H1 (cell line): Measurements from ENCODE around the gene CPLANE1. TPM values are rescaled to one million over a fixed set of nuclear protein-coding genes. Genes with fewer than 3 reads are reported as not detected.

Source experiments
- CTCF ChIA-PET: fragments of 300-600 bp; sonication (Branson Sonifier 250); formaldehyde crosslinking; loops from one replicate; lab custom pipeline; 2021; ENCODE audit not compliant: partially characterized antibody; lab: Charles Lee
- POLR2A ChIA-PET: fragments of 300-600 bp; sonication (Branson Sonifier 250); formaldehyde crosslinking; loops from one replicate; lab custom pipeline; 2021; ENCODE audit warnings: inconsistent platforms; ENCODE audit not compliant: partially characterized antibody; lab: Charles Lee
- DNase-seq, 2 experiments: peaks; one replicate each; pipeline versions ENCODE4 v3.0.0 to v3.0.0-alpha.2; 2010 to 2022; ENCODE audit warnings: low spot score in 2 of 2, low read depth in 1 of 2, mixed read lengths in 1 of 2
- FAIRE-seq: peaks from 2 replicates; lab custom pipeline; 2011; peaks lifted over from hg19 to GRCh38; lab: Jason Lieb, UNC
- H2AFZ ChIP-seq: 2 replicates; pipeline ENCODE4 v1.8.1; 2012; ENCODE audit warnings: low read length, inconsistent platforms
- H2AK5ac ChIP-seq: 2 replicates; pipeline ENCODE4 v1.6.1; 2013; ENCODE audit warnings: low read depth, low read length
- H2BK120ac ChIP-seq: replicated peaks from 2 replicates; pipeline ENCODE3; 2013; ENCODE audit warnings: low read depth, low read length, inconsistent platforms
- H2BK12ac ChIP-seq: 2 replicates; pipeline ENCODE4 v1.6.1; 2013; ENCODE audit warnings: low read depth, low read length
- H2BK15ac ChIP-seq: 2 replicates; pipeline ENCODE4 v1.6.1; 2013; ENCODE audit warnings: low read length
- H2BK20ac ChIP-seq: 2 replicates; pipeline ENCODE4 v1.6.1; 2013; ENCODE audit warnings: low read length
- H2BK5ac ChIP-seq: 2 replicates; pipeline ENCODE4 v1.6.1; 2013; ENCODE audit warnings: low read depth, low read length
- H3K14ac ChIP-seq: 2 replicates; pipeline ENCODE4 v1.6.1; 2013; ENCODE audit warnings: inconsistent platforms; ENCODE audit not compliant: insufficient read length
- H3K18ac ChIP-seq: 2 replicates; pipeline ENCODE4 v1.6.1; 2013; ENCODE audit warnings: low read length; ENCODE audit errors: extremely low read depth
- H3K23ac ChIP-seq: 2 replicates; pipeline ENCODE4 v1.6.1; 2013; ENCODE audit warnings: inconsistent platforms; ENCODE audit not compliant: insufficient read length
- H3K23me2 ChIP-seq: 2 replicates; pipeline ENCODE4 v1.6.1; 2013; ENCODE audit warnings: low read depth, low read length
- H3K27ac ChIP-seq: 2 replicates; pipeline ENCODE4 v1.6.1; 2011; ENCODE audit warnings: low read depth, low read length, inconsistent platforms
- H3K27me3 ChIP-seq, 4 experiments: replicated peaks in 1 of 4; 1 replicate in 1 of 4; 2 replicates in 3 of 4; pipeline versions ENCODE4 v1.6.1 to v1.8.1; 2011 to 2013; ENCODE audit warnings: low read length in 3 of 4, mild to moderate bottlenecking in 3 of 4, inconsistent platforms in 2 of 4, mixed read lengths in 2 of 4, moderate library complexity in 1 of 4; ENCODE audit not compliant: control insufficient read depth in 3 of 4, insufficient read depth in 3 of 4; ENCODE audit errors: extremely low read depth in 1 of 4
- H3K36me3 ChIP-seq, 4 experiments: 2 replicates each; pipeline versions ENCODE4 v1.6.1 to v1.8.1; 2011 to 2013; ENCODE audit warnings: mild to moderate bottlenecking in 4 of 4, low read length in 3 of 4, moderate library complexity in 2 of 4, control low read depth in 1 of 4, inconsistent platforms in 1 of 4; ENCODE audit not compliant: insufficient read depth in 4 of 4, control insufficient read depth in 2 of 4
- H3K4ac ChIP-seq: replicated peaks from 2 replicates; pipeline ENCODE3; 2013; ENCODE audit warnings: low read length, low read depth, mixed read lengths, inconsistent platforms; ENCODE audit not compliant: insufficient read length
- H3K4me1 ChIP-seq, 4 experiments: replicated peaks in 1 of 4; 1 replicate in 1 of 4; 2 replicates in 3 of 4; pipeline versions ENCODE4 v1.6.1 to v1.8.1; 2011 to 2013; ENCODE audit warnings: low read length in 3 of 4, inconsistent platforms in 2 of 4, mixed read lengths in 1 of 4; ENCODE audit not compliant: insufficient read depth in 4 of 4, control insufficient read depth in 3 of 4
- H3K4me2 ChIP-seq, 2 experiments: 2 replicates each; pipeline versions ENCODE4 v1.6.1 to v1.8.1; 2011 to 2013; ENCODE audit warnings: low read depth in 2 of 2, low read length in 2 of 2, control low read depth in 1 of 2, inconsistent platforms in 1 of 2, mild to moderate bottlenecking in 1 of 2; ENCODE audit not compliant: insufficient read depth in 1 of 2
- H3K4me3 ChIP-seq, 4 experiments: fragments of 200-600, 300-600 bp in 1 of 4; sonication (generic), shearing (Covaris generic), sonication (Bioruptor Twin) in 1 of 4; 2 replicates each; pipeline versions ENCODE4 v1.5.1 to v1.8.1; 2011 to 2016; ENCODE audit warnings: low read length in 4 of 4, low read depth in 3 of 4, control low read depth in 2 of 4, inconsistent platforms in 2 of 4, mild to moderate bottlenecking in 2 of 4, mixed read lengths in 1 of 4, moderate library complexity in 1 of 4; ENCODE audit not compliant: insufficient read depth in 2 of 4; ENCODE audit errors: extremely low read depth in 1 of 4
- H3K56ac ChIP-seq: replicated peaks from 2 replicates; pipeline ENCODE3; 2013; ENCODE audit warnings: low read depth, mild to moderate bottlenecking, mixed read lengths, low read length, inconsistent platforms; ENCODE audit not compliant: insufficient read length
- H3K79me1 ChIP-seq: 2 replicates; pipeline ENCODE4 v1.6.1; 2013; ENCODE audit warnings: low read depth, low read length, control low read depth
- H3K79me2 ChIP-seq, 2 experiments: 2 replicates each; pipeline versions ENCODE4 v1.6.1 to v1.8.1; 2012 to 2013; ENCODE audit warnings: low read length in 2 of 2, mild to moderate bottlenecking in 2 of 2, inconsistent platforms in 1 of 2; ENCODE audit not compliant: insufficient read depth in 2 of 2, control insufficient read depth in 1 of 2
- H3K9ac ChIP-seq, 4 experiments: replicated peaks in 1 of 4; 1 replicate in 1 of 4; 2 replicates in 3 of 4; pipeline versions ENCODE4 v1.6.1 to v1.8.1; 2011 to 2013; ENCODE audit warnings: low read depth in 3 of 4, low read length in 3 of 4, control low read depth in 2 of 4, mild to moderate bottlenecking in 2 of 4, moderate library complexity in 2 of 4, inconsistent platforms in 1 of 4; ENCODE audit errors: extremely low read depth in 1 of 4
- H3K9me3 ChIP-seq, 2 experiments: 2 replicates each; pipeline versions ENCODE4 v1.6.1 to v1.8.1; 2012 to 2013; ENCODE audit warnings: mild to moderate bottlenecking in 2 of 2, moderate library complexity in 2 of 2, control low read depth in 1 of 2, inconsistent platforms in 1 of 2, low read depth in 1 of 2, low read length in 1 of 2, mixed read lengths in 1 of 2; ENCODE audit not compliant: insufficient read depth in 2 of 2
- H4K20me1 ChIP-seq, 2 experiments: replicated peaks in 1 of 2; 2 replicates each; pipeline versions ENCODE3 to v1.8.1; 2011 to 2013; ENCODE audit warnings: inconsistent platforms in 2 of 2, low read length in 2 of 2, mild to moderate bottlenecking in 1 of 2; ENCODE audit not compliant: insufficient read depth in 2 of 2, control insufficient read depth in 1 of 2
- H4K5ac ChIP-seq: 2 replicates; pipeline ENCODE4 v1.6.1; 2013; ENCODE audit warnings: low read length, low read depth, mixed read lengths, inconsistent platforms; ENCODE audit not compliant: insufficient read length
- H4K8ac ChIP-seq: 2 replicates; pipeline ENCODE4 v1.8.0; 2013; ENCODE audit warnings: mild to moderate bottlenecking, moderate library complexity, low read length, inconsistent platforms; ENCODE audit not compliant: insufficient read depth; ENCODE audit errors: extremely low read depth
- H4K91ac ChIP-seq: replicated peaks from 2 replicates; pipeline ENCODE3; 2013; ENCODE audit warnings: low read length, mixed read lengths, inconsistent platforms; ENCODE audit not compliant: insufficient read length
- CBX5 ChIP-seq: fragments of 300-800, 300-1000 bp; sonication (generic); IDR thresholded peaks from 2 replicates; pipeline ENCODE4 v1.7.1; 2016; ENCODE audit warnings: antibody characterized with exemption, low read length, low read depth
- NRF1 ChIP-seq: IDR thresholded peaks from 2 replicates; pipeline ENCODE4 v1.6.1; 2011; ENCODE audit warnings: mild to moderate bottlenecking, low read depth, low read length, improper control_type of control experiment
- RBBP5 ChIP-seq: IDR thresholded peaks from 2 replicates; pipeline ENCODE4 v1.7.1; 2012; ENCODE audit warnings: low read depth, mild to moderate bottlenecking, inconsistent platforms, low read length, moderate library complexity, borderline replicate concordance
- RXRA ChIP-seq: IDR thresholded peaks from 2 replicates; pipeline ENCODE4 v1.6.1; 2011; ENCODE audit warnings: low read depth, mild to moderate bottlenecking, low read length, moderate library complexity; ENCODE audit not compliant: insufficient read depth
- SIN3A ChIP-seq, 2 experiments: IDR thresholded peaks in 1 of 2; conservative IDR thresholded peaks in 1 of 2; 2 replicates each; pipeline ENCODE4 v1.6.1; 2011 to 2012; ENCODE audit warnings: low read length in 2 of 2, improper control_type of control experiment in 1 of 2, low read depth in 1 of 2, mild to moderate bottlenecking in 1 of 2
- TAF1 ChIP-seq: IDR thresholded peaks from 2 replicates; pipeline ENCODE4 v1.6.1; 2011; ENCODE audit warnings: mild to moderate bottlenecking, low read depth, low read length
- WGBS, 2 experiments: shearing (Covaris generic) in 1 of 2; methylation state at CpG; one replicate each; pipeline versions ENCODE4 v1.1.6 to v1.1.7; 2013 to 2015; ENCODE audit warnings: low lambda C conversion rate in 2 of 2, mixed read lengths in 2 of 2, inconsistent platforms in 1 of 2, low coverage in 1 of 2, missing lambda C conversion rate in 1 of 2; ENCODE audit not compliant: insufficient replicate concordance in 2 of 2, insufficient coverage in 1 of 2, insufficient read length in 1 of 2; ENCODE audit errors: extremely low coverage in 1 of 2, missing lambda C conversion rate in 1 of 2; 5-methylcytosine and 5-hydroxymethylcytosine counted together
- polyA plus RNA-seq, 7 experiments: library from polyadenylated mRNA; depleted of rRNA in 3 of 7; stranded (reverse) in 5 of 7; unstranded in 2 of 7; fragments of >200 nt in 5 of 7; fragments of 200-250 nt in 2 of 7; gene quantifications; 1 replicate in 5 of 7; 2 replicates in 1 of 7; 4 replicates in 1 of 7; pipeline versions ENCODE4 v1.2.1 to v1.2.3, GENCODE V29; 2011 to 2013; ENCODE audit warnings: missing spikeins in 2 of 7, mixed read lengths in 2 of 7
- total RNA-seq: library from RNA; stranded (reverse); fragmentation: NEBNext Ultra II Directional; extraction: Animal tissue kit (Norgen Biotek cat#: 25700); gene quantifications from 2 replicates; pipeline ENCODE4 v1.2.1, GENCODE V29; 2021

Gene CPLANE1
- total and polyA plus RNA-seq, 2 of the 8 experiments (the other 6 are each of a cell fraction or from before 2014, with no cell fraction given): 2.2 to 8.8 TPM

DNA sequence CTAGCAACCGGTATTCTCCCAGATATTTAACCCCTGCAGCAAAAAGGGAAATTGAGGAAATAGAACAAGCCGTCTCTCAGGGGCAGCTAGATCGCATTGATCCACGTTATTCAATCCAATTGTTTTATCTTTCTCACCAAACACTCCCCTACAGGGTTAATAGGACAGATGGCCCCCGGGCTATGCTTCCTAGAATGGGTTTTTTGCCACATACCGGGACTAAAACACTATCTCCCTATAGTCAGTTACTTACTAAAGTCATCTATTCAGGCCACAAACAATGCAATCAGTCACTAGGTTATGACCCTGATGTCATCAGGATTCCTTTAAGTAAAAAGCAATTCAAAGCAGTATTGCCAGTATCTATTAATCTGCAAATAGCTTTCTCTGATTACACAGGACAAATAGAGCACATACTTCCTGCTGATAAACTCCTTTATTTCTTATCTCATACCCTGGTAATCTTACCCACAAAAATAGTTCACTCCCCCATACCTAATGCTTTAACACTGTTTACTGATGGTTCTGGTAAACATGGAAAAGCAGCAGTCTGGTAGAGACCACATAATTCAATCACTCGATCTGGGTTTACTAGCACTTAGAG is 159.0 kb downstream of the CPLANE1 start:
- H3K27me3 ChIP-seq: peaks cover 12 to 24% (median 19%) of the 10 kb centered on the region in 4 experiments; a peak in 6 of 7 replicates
- DNase-seq: no peak

More for the DNA sequence above, 159.0 kb downstream of the CPLANE1 start:
- no peak overlapping the region for H3K9ac ChIP-seq
- no peak overlapping the region for H3K4me3 ChIP-seq
- no peaks in the 10 kb centered on the region for H3K79me1 ChIP-seq
- H3K18ac ChIP-seq: no peak overlapping the region
- WGBS, 2 experiments: 83% methylated on average over 7 of the region's 7 CpGs; no CpG with 5 or more reads in 1 of the 2 experiments
- H3K4me1 ChIP-seq: peaks cover 0 to 10% (median 2%) of the 10 kb centered on the region in 4 experiments; a peak in 4 of 7 replicates
- no peak overlapping the region for H3K4me2 ChIP-seq
- no peak overlapping the region for H3K27ac ChIP-seq
- H2BK15ac ChIP-seq: no peak overlapping the region
- no peaks in the 10 kb centered on the region for H3K9me3 ChIP-seq
- H2BK5ac ChIP-seq: no peak overlapping the region
- H4K5ac ChIP-seq: no peak overlapping the region
- TF ChIP-seq RXRA (no peak), NRF1 (no peak), SIN3A (conservative IDR thresholded peaks at IDR 0.05 in 1 of 2, IDR thresholded peaks at IDR 0.05 in 1 of 2; ENCODE audit: low read depth in 1 of 2, low read length in 2 of 2) (no peak), TAF1 (no peak), CBX5 (no peak), RBBP5 (no peak)
- H4K8ac ChIP-seq: no peak overlapping the region
- H3K56ac ChIP-seq: no peak overlapping the region
- no peaks in the 10 kb centered on the region for H3K23me2 ChIP-seq
- no peaks in the 10 kb centered on the region for H3K79me2 ChIP-seq
- ChIA-PET POLR2A (no interaction called here), CTCF (interaction anchor here (0.6 to 2.1 kb wide), 4 partner anchors 10 to 360 kb away, joined by 3 to 5 read pairs (median 3); no protein-coding TSS in a partner anchor)
- no peak overlapping the region for H2AFZ ChIP-seq
- H2BK20ac ChIP-seq: no peak overlapping the region
- no peak for FAIRE-seq
- H2BK120ac ChIP-seq: no peak overlapping the region
- no peaks in the 10 kb centered on the region for H3K36me3 ChIP-seq
- no peak overlapping the region for H4K91ac ChIP-seq
- H3K14ac ChIP-seq: no peak overlapping the region
- no peak overlapping the region for H2BK12ac ChIP-seq
- H4K20me1 ChIP-seq: no peaks in the 10 kb centered on the region
- H3K4ac ChIP-seq: no peak overlapping the region
- H3K23ac ChIP-seq: no peak overlapping the region
- no peak overlapping the region for H2AK5ac ChIP-seq
